Tibial nerve (tissue), 4 donors: ENCODE data around the gene B4GALT5. TPM values are rescaled to one million over a fixed set of nuclear protein-coding genes. Genes with fewer than 3 reads are reported as not detected.
"Not testable (repeated sequence)": the region's sequence is repeated elsewhere in the genome, so short reads cannot be mapped to it uniquely, and the experiment has no call there.

Source experiments
- DNase-seq, 2 donors: peaks; one replicate each; pipeline ENCODE4 v3.0.0-alpha.2; 2019; ENCODE audit warnings: low spot score in 2 of 2
- H3K27ac ChIP-seq, 4 donors: fragments of 200-600 bp; sonication (generic) in 3 of 4; one replicate each; pipeline ENCODE4 v1.5.1; 2017 to 2019; ENCODE audit warnings: mild to moderate bottlenecking in 1 of 4
- H3K27me3 ChIP-seq, 2 donors: fragments of 200-600 bp; sonication (generic) in 1 of 2; one replicate each; pipeline versions ENCODE4 v1.5.1 to v1.6.0; 2017 to 2019
- H3K36me3 ChIP-seq, 3 donors: fragments of 200-600 bp; sonication (generic); one replicate each; pipeline ENCODE4 v1.5.1; 2018 to 2019
- H3K4me1 ChIP-seq, 4 donors: fragments of 200-600 bp; sonication (generic) in 3 of 4; one replicate each; pipeline ENCODE4 v1.5.1; 2017 to 2019
- H3K4me3 ChIP-seq, 4 donors: fragments of 200-600 bp; sonication (generic) in 3 of 4; one replicate each; pipeline ENCODE4 v1.5.1; 2017 to 2019; ENCODE audit warnings: mild to moderate bottlenecking in 1 of 4, moderate library complexity in 1 of 4
- H3K9me3 ChIP-seq, 4 donors: fragments of 200-600 bp; sonication (generic) in 3 of 4; one replicate each; pipeline ENCODE4 v1.5.1; 2017 to 2019
- EP300 ChIP-seq, 2 donors: sonication (generic); formaldehyde crosslinking; IDR thresholded peaks; one replicate each; pipeline ENCODE4 v1.6.1; 2017; ENCODE audit warnings: antibody characterized with exemption in 2 of 2, mild to moderate bottlenecking in 1 of 2
- POLR2A ChIP-seq, 2 donors: fragments of 450-650 bp; IDR thresholded peaks; one replicate each; pipeline ENCODE4 v1.6.1; 2017; ENCODE audit warnings: antibody characterized with exemption in 2 of 2, mild to moderate bottlenecking in 2 of 2, moderate library complexity in 2 of 2
- WGBS, 2 donors: methylation state at CpG; one replicate each; pipeline ENCODE4 v1.1.5; 2018; 5-methylcytosine and 5-hydroxymethylcytosine counted together
- total RNA-seq, 4 donors: library from RNA; depleted of rRNA; stranded (reverse); fragments of >200 nt; gene quantifications; one replicate each; pipeline ENCODE4 v1.1.0, GENCODE V29; 2016
- TF ChIP-seq, protein P1 (sequence below), 5 experiments: fragments of 200-600 bp in 3 of 5; fragments of 450-650 bp in 2 of 5; sonication (generic) in 3 of 5; IDR thresholded peaks; one replicate each; pipeline ENCODE4 v1.5.1; 2016 to 2019; ENCODE audit warnings: antibody characterized with exemption in 5 of 5, mild to moderate bottlenecking in 3 of 5, moderate library complexity in 2 of 5

B4GALT5 gene
- total RNA-seq, 4 donors from 2014 or later: 13.6 to 25.2 (median 20.7) TPM

DNA sequence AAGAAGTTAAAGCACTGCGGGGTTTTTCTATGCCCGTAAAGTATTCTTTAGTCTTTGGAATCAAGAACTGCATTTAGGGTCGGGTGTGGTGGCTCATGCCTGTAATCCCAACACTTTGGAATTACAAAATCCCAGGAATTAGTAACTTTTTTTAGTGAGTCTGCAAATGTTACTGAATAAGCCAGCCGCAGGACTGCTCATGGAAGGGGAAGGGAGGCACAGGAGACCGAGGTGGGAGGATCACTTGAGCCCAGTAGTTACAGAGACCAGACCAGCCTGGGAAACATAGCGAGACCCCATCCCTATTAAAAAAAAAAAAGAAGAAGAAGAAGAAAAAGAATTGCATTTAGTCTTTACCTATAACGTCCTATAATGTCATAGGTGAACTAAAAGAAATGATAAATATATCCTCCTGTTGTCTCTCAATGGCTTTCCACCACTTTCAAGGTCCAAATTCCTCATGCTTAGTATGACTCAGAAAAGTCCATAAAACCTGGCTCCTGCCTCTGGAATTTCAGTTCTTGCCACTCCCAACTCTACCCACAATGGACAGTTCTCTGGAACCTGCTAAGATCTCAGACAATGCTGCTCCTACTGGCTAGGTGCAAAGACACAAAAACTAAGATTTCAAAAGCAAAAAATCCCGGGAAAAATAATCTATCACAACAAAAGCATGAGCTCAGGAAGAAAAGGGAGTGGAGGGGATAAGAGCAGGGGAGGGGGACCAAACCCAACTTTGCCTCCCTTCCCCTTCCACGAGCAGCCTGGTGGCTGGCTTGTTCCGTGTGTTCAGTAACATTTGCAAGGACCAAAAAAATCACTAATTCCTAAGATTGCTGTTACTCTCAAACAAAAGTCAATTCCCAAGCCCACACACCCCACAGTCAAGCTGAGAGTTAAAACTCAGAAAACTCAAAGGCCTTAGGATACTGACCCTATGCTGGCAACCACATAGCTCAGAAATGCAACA lies 39.0 kb downstream of the B4GALT5 start:
- DNase-seq: no peak
- Histone ChIP-seq H3K4me3 (no peak overlapping the region), H3K4me1 (peaks cover 0 to 94% (median 61%) of the 10 kb centered on the region in 4 donors), H3K36me3 (no peaks in the 10 kb centered on the region), H3K27ac (peak overlapping the region in 3 of 4 donors; percentile 27 to 68 (median 65)), H3K27me3 (no peaks in the 10 kb centered on the region), H3K9me3 (no peaks in the 10 kb centered on the region)
- 59 to 70% methylated on average over 10 of the region's 10 CpGs for WGBS, 2 donors
- TF ChIP-seq POLR2A (IDR thresholded peaks at IDR 0.05) (no peak), EP300 (IDR thresholded peaks at IDR 0.05) (no peak)
- TF ChIP-seq, protein P1, sequence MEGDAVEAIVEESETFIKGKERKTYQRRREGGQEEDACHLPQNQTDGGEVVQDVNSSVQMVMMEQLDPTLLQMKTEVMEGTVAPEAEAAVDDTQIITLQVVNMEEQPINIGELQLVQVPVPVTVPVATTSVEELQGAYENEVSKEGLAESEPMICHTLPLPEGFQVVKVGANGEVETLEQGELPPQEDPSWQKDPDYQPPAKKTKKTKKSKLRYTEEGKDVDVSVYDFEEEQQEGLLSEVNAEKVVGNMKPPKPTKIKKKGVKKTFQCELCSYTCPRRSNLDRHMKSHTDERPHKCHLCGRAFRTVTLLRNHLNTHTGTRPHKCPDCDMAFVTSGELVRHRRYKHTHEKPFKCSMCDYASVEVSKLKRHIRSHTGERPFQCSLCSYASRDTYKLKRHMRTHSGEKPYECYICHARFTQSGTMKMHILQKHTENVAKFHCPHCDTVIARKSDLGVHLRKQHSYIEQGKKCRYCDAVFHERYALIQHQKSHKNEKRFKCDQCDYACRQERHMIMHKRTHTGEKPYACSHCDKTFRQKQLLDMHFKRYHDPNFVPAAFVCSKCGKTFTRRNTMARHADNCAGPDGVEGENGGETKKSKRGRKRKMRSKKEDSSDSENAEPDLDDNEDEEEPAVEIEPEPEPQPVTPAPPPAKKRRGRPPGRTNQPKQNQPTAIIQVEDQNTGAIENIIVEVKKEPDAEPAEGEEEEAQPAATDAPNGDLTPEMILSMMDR (IDR thresholded peaks at IDR 0.05): no peak

DNA sequence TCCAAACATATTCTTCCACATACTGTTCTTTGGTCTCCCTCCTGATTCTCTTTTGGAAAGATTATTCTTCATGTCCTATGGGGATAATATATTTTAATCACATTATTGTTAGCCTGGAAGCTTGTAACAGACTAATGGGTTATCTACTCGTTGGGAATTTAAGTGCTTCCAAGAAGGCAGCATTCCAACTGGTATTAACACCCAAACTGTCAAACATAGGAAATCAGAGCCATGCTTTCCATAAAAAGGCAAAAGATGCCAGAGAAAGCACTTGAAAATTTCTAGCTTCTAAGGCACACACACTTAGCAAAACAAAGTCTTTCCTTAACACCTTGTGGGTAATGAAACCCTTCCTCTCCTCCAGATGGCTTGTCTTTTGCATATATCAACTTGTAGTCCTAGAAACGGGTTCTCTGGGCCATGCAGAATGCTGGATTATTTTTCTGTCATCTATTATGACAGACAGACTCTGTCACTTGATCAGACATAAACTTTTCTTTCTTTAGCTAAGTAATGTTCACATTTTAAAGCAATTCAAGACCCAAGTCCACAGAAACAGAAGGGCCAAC lies 41.5 kb downstream of the B4GALT5 start:
- Histone ChIP-seq H3K4me1 (peaks cover 0 to 89% (median 43%) of the 10 kb centered on the region in 4 donors), H3K27me3 (no peaks in the 10 kb centered on the region), H3K36me3 (no peaks in the 10 kb centered on the region), H3K9me3 (no peaks in the 10 kb centered on the region), H3K4me3 (no peak overlapping the region), H3K27ac (no peak overlapping the region)
- no peak for DNase-seq
- WGBS, 2 donors: 29 to 40% methylated on average over 2 of the region's 2 CpGs
- no peak for TF ChIP-seq EP300 (IDR thresholded peaks at IDR 0.05)
- TF ChIP-seq POLR2A (IDR thresholded peaks at IDR 0.05): no peak
- TF ChIP-seq, protein P1 (IDR thresholded peaks at IDR 0.05): no peak

DNA sequence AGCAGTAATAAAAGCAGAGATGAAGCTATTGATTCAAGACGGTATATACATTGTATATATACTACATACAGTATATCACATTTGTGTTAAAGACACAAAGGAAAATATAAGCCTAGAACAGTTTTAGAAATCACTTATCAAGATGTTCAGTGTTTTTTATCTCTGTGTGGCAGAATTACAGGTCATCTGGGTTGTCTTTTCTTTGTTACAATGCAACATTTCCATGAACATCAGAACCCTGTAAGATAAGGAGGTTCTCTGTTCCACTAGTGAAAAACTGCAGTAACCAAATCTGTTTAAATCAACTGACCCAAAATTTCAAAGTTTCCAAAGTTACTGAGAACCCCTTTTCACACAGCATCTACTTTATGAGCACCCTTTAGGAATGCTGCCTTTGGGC lies 42.2 kb downstream of the B4GALT5 start:
- Histone ChIP-seq H3K4me3 (no peak overlapping the region), H3K27ac (no peak overlapping the region), H3K36me3 (no peaks in the 10 kb centered on the region), H3K27me3 (no peaks in the 10 kb centered on the region), H3K9me3 (no peaks in the 10 kb centered on the region), H3K4me1 (peaks cover 0 to 89% (median 36%) of the 10 kb centered on the region in 4 donors)
- DNase-seq: no peak
- TF ChIP-seq, protein P1 (IDR thresholded peaks at IDR 0.05): no peak
- TF ChIP-seq EP300 (IDR thresholded peaks at IDR 0.05) (no peak), POLR2A (IDR thresholded peaks at IDR 0.05) (no peak)
- 0 to 44% methylated on average over 1 of the region's 1 CpG for WGBS, 2 donors

DNA sequence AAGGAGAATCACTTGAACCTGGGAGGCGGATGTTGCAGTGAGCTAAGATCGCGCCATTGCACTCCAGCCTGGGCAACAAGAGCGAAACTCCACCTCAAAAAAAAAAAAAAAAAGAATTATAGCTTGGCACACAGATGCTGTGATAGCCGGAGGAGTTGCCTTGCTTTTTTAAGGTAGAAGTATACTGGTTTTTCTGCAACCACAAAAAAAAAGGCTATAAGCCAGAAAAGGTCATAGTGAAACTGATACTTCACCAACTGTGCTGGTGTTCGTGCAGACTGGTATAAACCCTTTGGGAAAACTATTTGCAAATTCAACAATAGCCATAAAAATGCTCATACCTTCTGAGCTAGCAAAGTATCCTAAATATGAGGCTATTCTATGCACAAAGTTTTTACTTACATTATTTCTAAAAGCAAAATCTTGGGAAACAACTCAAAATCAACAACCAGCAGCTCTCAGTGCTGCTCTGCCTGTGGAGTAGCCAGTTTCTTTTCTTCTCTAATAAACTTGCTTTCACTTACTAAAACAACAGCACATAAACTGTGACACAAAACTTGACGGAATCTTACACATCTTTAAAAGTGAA lies 44.0 kb downstream of the B4GALT5 start:
- peaks cover 0 to 75% (median 24%) of the 10 kb centered on the region in 4 donors for H3K4me1 ChIP-seq
- WGBS, 2 donors: 60 to 70% methylated on average over 7 of the region's 7 CpGs

DNA sequence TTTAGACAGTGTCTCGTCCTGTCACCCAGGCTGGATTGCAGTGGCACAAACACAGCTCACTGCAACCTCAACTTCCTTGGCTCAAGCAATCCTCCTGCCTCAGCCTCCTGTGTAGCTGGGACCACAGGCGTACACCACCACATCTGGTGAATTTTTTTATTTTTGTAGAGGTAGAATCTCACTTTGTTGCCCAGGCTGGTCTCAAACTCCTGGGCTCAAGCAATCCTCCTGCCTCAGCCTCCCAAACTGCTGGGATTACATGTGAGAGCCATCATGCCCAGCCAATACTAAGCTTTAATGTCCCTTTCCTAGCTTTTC lies 44.8 kb downstream of the B4GALT5 start:
- not testable (repeated sequence) for DNase-seq, H3K27ac ChIP-seq, H3K9me3 ChIP-seq, H3K4me3 ChIP-seq, H3K36me3 ChIP-seq, H3K27me3 ChIP-seq
- WGBS, 2 donors: 68 to 72% methylated on average over 2 of the region's 2 CpGs
- peaks cover 0 to 69% (median 21%) of the 10 kb centered on the region in 4 donors for H3K4me1 ChIP-seq

More for the DNA sequence above, 44.0 kb downstream of the B4GALT5 start:
- Histone ChIP-seq H3K4me3 (peak overlapping the region in 2 of 4 donors; percentile 14 to 16), H3K9me3 (no peaks in the 10 kb centered on the region), H3K27ac (no peak overlapping the region), H3K36me3 (no peaks in the 10 kb centered on the region), H3K27me3 (no peaks in the 10 kb centered on the region)
- DNase-seq: no peak
- TF ChIP-seq POLR2A (IDR thresholded peaks at IDR 0.05) (no peak), EP300 (IDR thresholded peaks at IDR 0.05) (no peak)
- TF ChIP-seq, protein P1 (IDR thresholded peaks at IDR 0.05): no peak
